Hematopoietic multipotent progenitor cell treated with erythropoietin and hydrocortisone succinate and interleukin-3 and kit ligand, for 4 days (in vitro differentiated cells): ENCODE data around the gene MACROD2.

Experiments
- DNase-seq: peaks from one replicate; pipeline ENCODE4 v3.0.0-alpha.2; 2015

Gene MACROD2

GRCh38 chr20:15032352-15032622 is 1037.0 kb downstream of the MACROD2 start:
- DNase-seq = no peak

GRCh38 chr20:15033269-15033668 is 1038.0 kb downstream of the MACROD2 start:
- DNase-seq = no peak

- DNase-seq = no peak
Measured at GRCh38 chr20:15033891-15034290, 1038.6 kb downstream of the MACROD2 start.

- DNase-seq = no peak
Measured at GRCh38 chr20:15036948-15037347, 1041.6 kb downstream of the MACROD2 start.

GRCh38 chr20:15039088-15039752 is 1043.9 kb downstream of the MACROD2 start:
- DNase-seq = no peak

GRCh38 chr20:15042723-15043122 is 1047.4 kb downstream of the MACROD2 start:
- DNase-seq = no peak

- no peak for DNase-seq
Measured at GRCh38 chr20:15045246-15045645, 1049.9 kb downstream of the MACROD2 start.

- DNase-seq = no peak
Measured at GRCh38 chr20:15047042-15047441, 1051.7 kb downstream of the MACROD2 start.

GRCh38 chr20:15047601-15048000 is 1052.3 kb downstream of the MACROD2 start:
- no peak for DNase-seq

- DNase-seq = no peak
Measured at GRCh38 chr20:15056246-15056645, 1060.9 kb downstream of the MACROD2 start.

- DNase-seq = no peak
Measured at GRCh38 chr20:15058841-15059240, 1063.5 kb downstream of the MACROD2 start.

- no peak for DNase-seq
Measured at GRCh38 chr20:15059438-15059837, 1064.1 kb downstream of the MACROD2 start.

- DNase-seq = no peak
Measured at GRCh38 chr20:15060265-15061060, 1065.1 kb downstream of the MACROD2 start.

GRCh38 chr20:15061061-15061430 is 1065.7 kb downstream of the MACROD2 start:
- no peak for DNase-seq

GRCh38 chr20:15061955-15062354 is 1066.6 kb downstream of the MACROD2 start:
- DNase-seq = no peak

GRCh38 chr20:15063081-15063480 is 1067.8 kb downstream of the MACROD2 start:
- no peak for DNase-seq

- no peak for DNase-seq
Measured at GRCh38 chr20:15064741-15065140, 1069.4 kb downstream of the MACROD2 start.

GRCh38 chr20:15065794-15066193 is 1070.5 kb downstream of the MACROD2 start:
- DNase-seq = no peak

GRCh38 chr20:15068486-15068885 is 1073.2 kb downstream of the MACROD2 start:
- no peak for DNase-seq

GRCh38 chr20:15069355-15069754 is 1074.0 kb downstream of the MACROD2 start:
- DNase-seq = no peak

- no peak for DNase-seq
Measured at GRCh38 chr20:15071085-15071808, 1075.9 kb downstream of the MACROD2 start.

GRCh38 chr20:15072316-15072715 is 1077.0 kb downstream of the MACROD2 start:
- no peak for DNase-seq

GRCh38 chr20:15075586-15075985 is 1080.3 kb downstream of the MACROD2 start:
- DNase-seq = no peak

GRCh38 chr20:15076785-15077184 is 1081.5 kb downstream of the MACROD2 start:
- no peak for DNase-seq
